GM06990 (cell line): ENCODE data around the gene SIGLEC14.
"Not testable (repeated sequence)": the region's sequence is repeated elsewhere in the genome, so short reads cannot be mapped to it uniquely, and the experiment has no call there.

Experiments used
- DNase-seq: peaks from one replicate; pipeline ENCODE4 v3.0.0-alpha.2; 2011; ENCODE audit not compliant: insufficient read length; ENCODE audit errors: extremely low read depth
- H3K27me3 ChIP-seq: replicated peaks from 2 replicates; pipeline ENCODE4 v1.6.0; 2011; ENCODE audit warnings: low read length; ENCODE audit not compliant: control insufficient read depth, insufficient read depth
- H3K36me3 ChIP-seq: 2 replicates; pipeline ENCODE4 v1.5.1; 2011; ENCODE audit warnings: low read length; ENCODE audit not compliant: control insufficient read depth, insufficient read depth
- H3K4me3 ChIP-seq: replicated peaks from 2 replicates; pipeline ENCODE4 v1.5.1; 2011; ENCODE audit warnings: low read depth, mild to moderate bottlenecking, control low read depth, low read length
- TF ChIP-seq, protein P1 (sequence below): IDR thresholded peaks from 2 replicates; pipeline ENCODE4 v1.5.1; 2011; ENCODE audit warnings: low read length, control low read depth, mild to moderate bottlenecking, inconsistent platforms; ENCODE audit not compliant: insufficient read depth, poor library complexity, severe bottlenecking

Gene SIGLEC14, protein sequence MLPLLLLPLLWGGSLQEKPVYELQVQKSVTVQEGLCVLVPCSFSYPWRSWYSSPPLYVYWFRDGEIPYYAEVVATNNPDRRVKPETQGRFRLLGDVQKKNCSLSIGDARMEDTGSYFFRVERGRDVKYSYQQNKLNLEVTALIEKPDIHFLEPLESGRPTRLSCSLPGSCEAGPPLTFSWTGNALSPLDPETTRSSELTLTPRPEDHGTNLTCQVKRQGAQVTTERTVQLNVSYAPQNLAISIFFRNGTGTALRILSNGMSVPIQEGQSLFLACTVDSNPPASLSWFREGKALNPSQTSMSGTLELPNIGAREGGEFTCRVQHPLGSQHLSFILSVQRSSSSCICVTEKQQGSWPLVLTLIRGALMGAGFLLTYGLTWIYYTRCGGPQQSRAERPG

DNA sequence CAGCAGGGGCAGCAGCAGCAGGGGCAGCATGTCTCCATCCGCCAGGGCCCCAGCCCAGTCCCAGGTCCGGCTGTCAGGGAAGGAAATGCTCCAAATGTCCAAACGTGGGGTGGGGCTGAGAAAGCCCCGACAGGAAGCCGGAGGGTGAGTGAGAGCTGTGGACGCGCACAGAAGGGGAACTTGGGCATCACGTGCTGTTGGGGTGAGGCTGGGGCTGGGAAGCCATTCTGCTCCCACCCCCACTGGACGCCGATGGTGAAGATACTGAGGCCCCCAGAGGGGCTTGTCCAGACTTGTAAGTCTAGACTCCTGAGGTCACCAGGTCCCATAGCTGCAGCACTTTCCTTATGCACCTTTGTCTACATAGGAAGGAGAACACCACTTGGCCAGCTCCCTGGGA lies at the start of gene SIGLEC14:
TSS of gene SIGLEC14 (minus strand) at position 96 of the 400 bp plus-strand sequence. CDS start at position 30, 66 bp downstream.
- H3K4me3 ChIP-seq: peak within 1 kb of the TSS; percentile 41
- H3K27me3 ChIP-seq, H3K36me3 ChIP-seq: not testable (repeated sequence)
- DNase-seq: peak; percentile 45

DNA sequence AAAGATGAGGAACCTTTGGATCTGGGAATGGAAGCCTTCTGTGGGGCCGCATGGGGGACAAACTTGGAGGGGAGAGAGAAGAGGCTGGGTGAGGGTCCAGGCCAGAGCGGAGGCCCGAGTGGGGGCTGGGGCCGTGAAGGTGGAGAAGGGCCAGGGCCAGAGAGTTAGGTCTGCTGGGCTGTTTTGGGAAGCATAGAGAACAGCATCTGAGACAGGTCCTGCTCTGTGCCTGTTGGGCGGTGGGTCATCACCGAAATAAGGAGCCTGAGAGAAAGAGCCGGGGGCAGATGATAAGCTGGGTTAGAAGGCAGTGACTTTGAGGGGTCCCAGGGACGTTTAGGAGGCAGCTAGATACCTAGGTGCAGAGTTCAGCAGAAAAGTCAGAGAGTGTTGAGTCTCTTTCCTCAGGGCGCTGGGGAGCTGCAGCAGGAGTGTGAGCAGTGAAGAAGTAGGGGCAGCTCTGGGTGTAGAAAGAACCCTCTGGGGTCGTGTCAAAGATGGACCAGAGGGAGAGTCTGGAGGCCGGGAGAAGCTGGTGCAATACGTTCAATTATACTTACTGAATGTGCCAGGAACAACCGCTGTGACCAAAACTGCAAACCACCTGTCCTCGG lies 49.2 kb upstream of the SIGLEC14 start:
- TF ChIP-seq, protein P1, sequence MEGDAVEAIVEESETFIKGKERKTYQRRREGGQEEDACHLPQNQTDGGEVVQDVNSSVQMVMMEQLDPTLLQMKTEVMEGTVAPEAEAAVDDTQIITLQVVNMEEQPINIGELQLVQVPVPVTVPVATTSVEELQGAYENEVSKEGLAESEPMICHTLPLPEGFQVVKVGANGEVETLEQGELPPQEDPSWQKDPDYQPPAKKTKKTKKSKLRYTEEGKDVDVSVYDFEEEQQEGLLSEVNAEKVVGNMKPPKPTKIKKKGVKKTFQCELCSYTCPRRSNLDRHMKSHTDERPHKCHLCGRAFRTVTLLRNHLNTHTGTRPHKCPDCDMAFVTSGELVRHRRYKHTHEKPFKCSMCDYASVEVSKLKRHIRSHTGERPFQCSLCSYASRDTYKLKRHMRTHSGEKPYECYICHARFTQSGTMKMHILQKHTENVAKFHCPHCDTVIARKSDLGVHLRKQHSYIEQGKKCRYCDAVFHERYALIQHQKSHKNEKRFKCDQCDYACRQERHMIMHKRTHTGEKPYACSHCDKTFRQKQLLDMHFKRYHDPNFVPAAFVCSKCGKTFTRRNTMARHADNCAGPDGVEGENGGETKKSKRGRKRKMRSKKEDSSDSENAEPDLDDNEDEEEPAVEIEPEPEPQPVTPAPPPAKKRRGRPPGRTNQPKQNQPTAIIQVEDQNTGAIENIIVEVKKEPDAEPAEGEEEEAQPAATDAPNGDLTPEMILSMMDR: no peak
- no peaks in the 10 kb centered on the region; the same call in 1 of the 2 replicates for H3K27me3 ChIP-seq
- no peak for DNase-seq
- no peaks in the 10 kb centered on the region for H3K36me3 ChIP-seq
- no peak overlapping the region for H3K4me3 ChIP-seq

DNA sequence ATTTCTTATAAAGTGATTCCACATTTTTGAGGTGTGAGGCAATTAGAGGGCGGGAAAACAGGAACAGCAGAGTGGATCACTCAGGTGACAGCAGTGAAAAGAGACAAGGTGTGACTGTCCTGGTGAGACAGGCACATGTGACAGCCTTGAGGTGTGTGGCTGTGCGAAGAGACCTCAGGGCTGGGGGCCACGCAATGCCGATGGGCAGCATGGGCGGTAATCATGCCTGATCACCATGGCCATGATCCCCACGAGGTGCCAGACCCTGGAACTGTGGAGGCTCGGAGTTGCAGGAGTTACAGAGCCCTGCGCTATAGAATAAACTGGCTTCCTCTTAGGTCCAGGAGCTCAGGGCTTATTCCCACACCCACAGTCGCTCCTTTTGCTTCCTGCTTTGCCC lies 48.5 kb upstream of the SIGLEC14 start:
- no peaks in the 10 kb centered on the region; the same call in 1 of the 2 replicates for H3K27me3 ChIP-seq
- no peaks in the 10 kb centered on the region for H3K36me3 ChIP-seq
- DNase-seq: no peak
- H3K4me3 ChIP-seq: no peak overlapping the region
- TF ChIP-seq, protein P1: no peak

DNA sequence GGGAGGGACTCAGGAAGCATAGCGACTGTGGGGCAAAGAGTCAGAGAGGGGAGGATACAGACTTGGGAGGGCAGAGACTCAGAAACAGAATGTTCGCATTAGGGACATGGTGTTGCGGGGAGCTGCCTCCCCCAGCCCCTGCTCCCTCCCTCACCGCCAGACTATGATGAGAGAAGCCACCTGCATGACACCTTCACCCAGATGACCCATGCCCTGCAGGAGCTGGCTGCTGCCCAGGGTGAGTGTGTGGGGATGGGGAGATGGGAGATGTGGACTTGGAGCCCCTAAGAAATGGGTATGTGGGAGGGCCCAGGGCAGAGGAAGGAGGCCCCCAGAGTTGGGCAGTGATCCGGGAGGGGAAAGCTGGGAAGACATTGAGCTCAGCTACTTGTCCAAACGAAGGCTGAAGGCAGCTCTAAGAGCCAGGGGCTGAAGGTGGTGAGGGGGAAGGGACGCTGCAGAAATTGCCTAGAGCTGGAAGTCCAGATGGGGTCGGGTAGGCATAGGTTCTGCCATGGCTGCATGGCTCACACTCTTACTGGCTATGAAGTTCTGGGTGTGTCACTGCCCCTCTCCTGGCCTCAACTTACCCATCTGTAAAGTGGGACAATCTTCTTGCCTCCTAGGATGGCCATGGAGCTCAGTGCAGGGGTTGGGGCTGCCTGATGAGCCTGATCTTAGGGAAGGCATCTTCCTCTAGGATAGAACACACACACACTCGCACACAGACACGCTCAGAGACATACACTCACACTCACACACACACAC lies 47.9 kb upstream of the SIGLEC14 start:
- Histone ChIP-seq H3K36me3 (no peaks in the 10 kb centered on the region), H3K4me3 (no peak overlapping the region), H3K27me3 (no peaks in the 10 kb centered on the region; the same call in none of the 2 replicates)
- DNase-seq: no peak
- TF ChIP-seq, protein P1: no peak

DNA sequence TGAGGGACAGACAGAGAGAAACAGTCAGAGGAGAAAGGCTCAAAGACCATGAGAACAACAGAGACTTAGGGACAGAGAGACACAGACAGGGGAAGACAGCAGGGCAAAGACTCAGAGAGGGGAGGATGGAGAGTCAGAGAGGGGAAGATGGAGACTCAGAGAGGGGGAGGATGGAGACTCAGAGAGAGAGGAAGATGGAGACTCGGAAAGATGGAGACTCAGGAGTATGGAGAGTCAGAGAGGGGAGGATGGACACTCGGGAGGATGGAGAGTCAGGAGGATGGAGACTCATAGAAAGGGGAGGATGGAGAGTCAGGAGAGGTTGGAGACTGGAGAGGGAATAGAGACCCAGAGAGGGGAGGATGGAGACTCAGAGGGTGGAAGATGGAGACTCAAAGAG lies 47.2 kb upstream of the SIGLEC14 start:
- Histone ChIP-seq H3K36me3 (no peaks in the 10 kb centered on the region), H3K27me3 (no peaks in the 10 kb centered on the region; the same call in none of the 2 replicates), H3K4me3 (no peak overlapping the region)
- TF ChIP-seq, protein P1: no peak
- DNase-seq: no peak

DNA sequence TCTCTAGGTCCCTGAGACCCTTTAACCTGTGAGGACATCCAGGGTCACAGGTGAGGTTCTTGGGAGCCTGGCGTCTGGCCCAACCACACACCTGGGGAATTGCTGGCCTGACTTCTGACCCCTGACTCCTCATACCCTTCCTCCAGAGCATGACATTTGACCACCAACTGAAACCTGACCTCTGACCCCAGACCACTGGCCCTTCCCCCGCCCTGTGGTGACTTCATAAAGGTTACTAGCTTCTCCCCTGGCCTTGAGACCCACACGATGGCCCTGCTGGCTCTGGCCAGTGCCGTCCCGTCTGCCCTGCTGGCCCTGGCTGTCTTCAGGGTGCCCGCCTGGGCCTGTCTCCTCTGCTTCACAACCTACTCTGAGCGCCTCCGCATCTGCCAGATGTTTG lies 46.6 kb upstream of the SIGLEC14 start, which contains the start of gene SPACA6:
TSS of gene SPACA6 (plus strand) at position 71 of the 400 bp plus-strand sequence. CDS start at position 268, 197 bp downstream.
- no peaks in the 10 kb centered on the region; the same call in none of the 2 replicates for H3K27me3 ChIP-seq
- H3K4me3 ChIP-seq: no peak within 1 kb of the TSS
- H3K36me3 ChIP-seq: no peaks in the 10 kb centered on the region
- TF ChIP-seq, protein P1: no peak
- DNase-seq: no peak
